Endodermal cell (in vitro differentiated cells): ENCODE measurements around the gene INPP4B. TPM values are rescaled to one million over a fixed set of nuclear protein-coding genes. Genes with fewer than 3 reads are reported as not detected.

Experiments used
- DNase-seq: peaks from one replicate; pipeline ENCODE4 v3.0.0-alpha.2; 2017
- H3K27ac ChIP-seq: 2 replicates; pipeline ENCODE4 v1.5.1; 2013; ENCODE audit warnings: mild to moderate bottlenecking, low read depth, low read length, moderate library complexity
- H3K27me3 ChIP-seq: 2 replicates; pipeline ENCODE4 v1.6.1; 2013; ENCODE audit warnings: mild to moderate bottlenecking, low read length, moderate library complexity; ENCODE audit not compliant: insufficient read depth, control insufficient read depth, poor library complexity, severe bottlenecking
- H3K36me3 ChIP-seq: 2 replicates; pipeline ENCODE4 v1.7.0; 2013; ENCODE audit warnings: mild to moderate bottlenecking, low read length, moderate library complexity; ENCODE audit not compliant: control insufficient read depth, insufficient read depth
- H3K4me1 ChIP-seq: one replicate; pipeline ENCODE4 v1.7.0; 2013; ENCODE audit warnings: low read length; ENCODE audit not compliant: control insufficient read depth, insufficient read depth
- H3K4me3 ChIP-seq: 2 replicates; pipeline ENCODE4 v1.5.1; 2013; ENCODE audit warnings: mild to moderate bottlenecking, low read length, moderate library complexity
- H3K9ac ChIP-seq: 2 replicates; pipeline ENCODE4 v1.6.1; 2013; ENCODE audit warnings: mild to moderate bottlenecking, low read length, moderate library complexity; ENCODE audit not compliant: poor library complexity, severe bottlenecking; ENCODE audit errors: extremely low read depth
- H3K9me3 ChIP-seq: 2 replicates; pipeline ENCODE4 v1.6.1; 2013; ENCODE audit warnings: mild to moderate bottlenecking, low read length, moderate library complexity; ENCODE audit not compliant: control insufficient read depth
- H3K27ac Mint-ChIP-seq: 2 replicates; pipeline ENCODE4 v1.8.0; 2020; ENCODE audit warnings: mixed read lengths
- H3K27me3 Mint-ChIP-seq: 2 replicates; pipeline ENCODE4 v1.8.0; 2021; ENCODE audit warnings: mild to moderate bottlenecking, mixed read lengths; ENCODE audit not compliant: insufficient read depth
- H3K36me3 Mint-ChIP-seq: 2 replicates; pipeline ENCODE4 v1.8.0; 2020; ENCODE audit warnings: low read depth, mixed read lengths
- H3K4me1 Mint-ChIP-seq: 2 replicates; pipeline ENCODE4 v1.8.0; 2020; ENCODE audit warnings: mixed read lengths
- H3K4me3 Mint-ChIP-seq: 2 replicates; pipeline ENCODE4 v1.8.0; 2020; ENCODE audit warnings: mild to moderate bottlenecking, moderate library complexity, mixed read lengths
- H3K9me3 Mint-ChIP-seq: 2 replicates; pipeline ENCODE4 v1.8.0; 2020; ENCODE audit warnings: mild to moderate bottlenecking, mixed read lengths
- CTCF ChIP-seq: fragments of 200-600 bp; sonication (generic); conservative IDR thresholded peaks from 2 replicates; pipeline ENCODE4 v1.5.0; 2021; ENCODE audit warnings: antibody characterized with exemption, mild to moderate bottlenecking
- WGBS, 2 experiments: methylation state at CpG; one replicate each; pipeline versions ENCODE4 v1.1.5 to v1.1.7; 2013; ENCODE audit warnings: missing lambda C conversion rate in 2 of 2, mixed read lengths in 1 of 2; ENCODE audit not compliant: insufficient coverage in 1 of 2, insufficient read length in 1 of 2; 5-methylcytosine and 5-hydroxymethylcytosine counted together
- total RNA-seq, 2 donors: library from RNA; stranded (reverse); fragmentation: NEBNext Ultra II Directional in 1 of 2; extraction: Animal tissue kit (Norgen Biotek cat#: 25700) in 1 of 2; gene quantifications; 2 replicates in 1 of 2; 3 replicates in 1 of 2; pipeline ENCODE4 v1.2.1, GENCODE V29; 2021

The INPP4B gene
- total RNA-seq, 2 donors from 2014 or later = 0.64 to 0.66 TPM

- Histone ChIP-seq H3K4me3 (no peak overlapping the region), H3K9me3 (no peaks in the 10 kb centered on the region), H3K4me1 (no peaks in the 10 kb centered on the region), H3K36me3 (no peaks in the 10 kb centered on the region), H3K27ac (no peak overlapping the region), H3K9ac (no peak overlapping the region), H3K27me3 (no peaks in the 10 kb centered on the region)
- Mint-ChIP-seq H3K27me3 (no peaks in the 10 kb centered on the region), H3K4me3 (no peak overlapping the region), H3K36me3 (no peaks in the 10 kb centered on the region), H3K9me3 (peaks cover 3% of the 10 kb centered on the region), H3K27ac (no peak overlapping the region), H3K4me1 (peaks cover 3% of the 10 kb centered on the region)
- WGBS, 2 experiments = 73% methylated on average over 2 of the region's 2 CpGs; no CpG with 5 or more reads in 1 of the 2 experiments
- TF ChIP-seq CTCF = no peak
- no peak for DNase-seq
These were observed 583.1 kb downstream of the INPP4B start for GRCh38 chr4:142262956-142263355.

- H3K4me3 Mint-ChIP-seq = no peak overlapping the region
- peaks cover 9% of the 10 kb centered on the region for H3K27me3 Mint-ChIP-seq
- DNase-seq = no peak
These were observed 597.2 kb downstream of the INPP4B start for GRCh38 chr4:142248946-142249345.

GRCh38 chr4:142243255-142243654, 602.8 kb downstream of the INPP4B start:
- H3K27ac Mint-ChIP-seq = no peak overlapping the region
- Histone ChIP-seq H3K4me3 (no peak overlapping the region), H3K9ac (no peak overlapping the region), H3K9me3 (no peaks in the 10 kb centered on the region), H3K27ac (no peak overlapping the region), H3K4me1 (no peaks in the 10 kb centered on the region), H3K27me3 (peaks cover 16% of the 10 kb centered on the region), H3K36me3 (no peaks in the 10 kb centered on the region)
- WGBS, 2 experiments = 73 to 100% methylated on average over 1 to 2 of the region's 2 CpGs
- H3K27me3 Mint-ChIP-seq = peaks cover 9% of the 10 kb centered on the region
- H3K4me3 Mint-ChIP-seq = no peak overlapping the region
- H3K4me1 Mint-ChIP-seq = peaks cover 5% of the 10 kb centered on the region
- no peaks in the 10 kb centered on the region for H3K36me3 Mint-ChIP-seq
- TF ChIP-seq CTCF = no peak
- H3K9me3 Mint-ChIP-seq = peaks cover 6% of the 10 kb centered on the region
- DNase-seq = no peak

More at GRCh38 chr4:142248946-142249345, 597.2 kb downstream of the INPP4B start:
- Mint-ChIP-seq H3K9me3 (peaks cover 16% of the 10 kb centered on the region), H3K4me1 (peaks cover 3% of the 10 kb centered on the region), H3K27ac (no peak overlapping the region), H3K36me3 (no peaks in the 10 kb centered on the region)
- H3K4me1 ChIP-seq = no peaks in the 10 kb centered on the region
- TF ChIP-seq CTCF = no peak
- H3K9me3 ChIP-seq = peaks cover 7% of the 10 kb centered on the region
- no peak overlapping the region for H3K9ac ChIP-seq
- H3K27ac ChIP-seq = no peak overlapping the region
- H3K27me3 ChIP-seq = no peaks in the 10 kb centered on the region
- 91 to 94% methylated on average over 1 of the region's 1 CpG for whole genome bisulfite sequencing, 2 experiments
- H3K4me3 ChIP-seq = no peak overlapping the region
- no peaks in the 10 kb centered on the region for H3K36me3 ChIP-seq
